HEK293 (cell line): ENCODE measurements around the gene SPIRE1.

Experiments
- CTCF ChIA-PET: fragments of 350-600 bp; formaldehyde crosslinking; extraction: SDS; loops from one replicate; lab custom pipeline; 2021; ENCODE audit warnings: antibody characterized with exemption; lab: Yijun Ruan, JAX
- POLR2A ChIA-PET: fragments of 300-600 bp; formaldehyde crosslinking; extraction: SDS; loops from one replicate; lab custom pipeline; 2020; ENCODE audit warnings: antibody characterized with exemption, inconsistent platforms; lab: Yijun Ruan, JAX
- H3K27ac ChIP-seq: fragments of 200-500 bp; sonication (Bioruptor generic); 2 replicates; pipeline ENCODE4 v1.5.1; 2014; ENCODE audit warnings: low read depth, low read length, control low read depth, inconsistent platforms; ENCODE audit errors: extremely low read depth
- H3K36me3 ChIP-seq, 2 experiments: fragments of 200-500 bp in 1 of 2; sonication (Bioruptor generic) in 1 of 2; 1 replicate in 1 of 2; 2 replicates in 1 of 2; pipeline ENCODE4 v1.5.1; 2014 to 2017; ENCODE audit warnings: inconsistent platforms in 2 of 2, low read length in 2 of 2; ENCODE audit not compliant: control insufficient read depth in 2 of 2, insufficient read depth in 1 of 2
- H3K4me1 ChIP-seq: fragments of 200-500 bp; sonication (Bioruptor generic); 2 replicates; pipeline ENCODE4 v1.5.1; 2014; ENCODE audit warnings: mild to moderate bottlenecking, low read length, inconsistent platforms; ENCODE audit not compliant: control insufficient read depth, insufficient read depth
- H3K4me3 ChIP-seq: 2 replicates; pipeline ENCODE4 v1.5.1; 2011; ENCODE audit warnings: low read depth, mild to moderate bottlenecking, control low read depth, low read length, moderate library complexity
- H3K9me3 ChIP-seq: fragments of 200-500 bp; sonication (Bioruptor generic); 2 replicates; pipeline ENCODE4 v1.5.1; 2014; ENCODE audit warnings: low read depth, low read length, inconsistent platforms; ENCODE audit not compliant: control insufficient read depth, insufficient read depth
- FEZF1 ChIP-seq: fragments of 450-650 bp; formaldehyde crosslinking; IDR thresholded peaks from 2 replicates; pipeline ENCODE4 v1.5.1; 2016; ENCODE audit warnings: missing biosample characterization, missing genetic modification characterization
- GLI4 ChIP-seq: fragments of 450-650 bp; formaldehyde crosslinking; IDR thresholded peaks from 2 replicates; pipeline ENCODE4 v1.5.1; 2016; ENCODE audit warnings: missing biosample characterization, missing genetic modification characterization
- KLF17 ChIP-seq: fragments of 450-650 bp; formaldehyde crosslinking; IDR thresholded peaks from 2 replicates; pipeline ENCODE4 v1.5.1; 2016; ENCODE audit warnings: missing biosample characterization, missing genetic modification characterization
- MZF1 ChIP-seq: fragments of 450-650 bp; formaldehyde crosslinking; IDR thresholded peaks from 2 replicates; pipeline ENCODE4 v1.5.1; 2017; ENCODE audit warnings: missing biosample characterization, missing genetic modification characterization, borderline replicate concordance
- PATZ1 ChIP-seq: fragments of 450-650 bp; formaldehyde crosslinking; IDR thresholded peaks from 2 replicates; pipeline ENCODE4 v1.5.1; 2016; ENCODE audit warnings: missing biosample characterization, missing genetic modification characterization
- PRDM1 ChIP-seq: fragments of 450-650 bp; formaldehyde crosslinking; IDR thresholded peaks from 2 replicates; pipeline ENCODE4; 2016; ENCODE audit warnings: missing biosample characterization, missing genetic modification characterization
- TCF7L2 ChIP-seq: IDR thresholded peaks from 2 replicates; pipeline ENCODE4 v1.6.1; 2011; ENCODE audit warnings: low read depth, mild to moderate bottlenecking, inconsistent platforms, low read length, moderate library complexity, borderline replicate concordance
- TRIM28 ChIP-seq: IDR thresholded peaks from 2 replicates; pipeline ENCODE4 v1.6.1; 2011; ENCODE audit warnings: low read length, control low read depth, borderline replicate concordance
- ZBTB6 ChIP-seq: fragments of 450-650 bp; formaldehyde crosslinking; IDR thresholded peaks from 2 replicates; pipeline ENCODE4 v1.5.1; 2017; ENCODE audit warnings: missing biosample characterization, missing genetic modification characterization
- ZEB2 ChIP-seq: fragments of 450-650 bp; formaldehyde crosslinking; IDR thresholded peaks from 2 replicates; pipeline ENCODE4 v1.5.1; 2016; ENCODE audit warnings: missing biosample characterization, missing genetic modification characterization
- ZNF10 ChIP-seq: fragments of 450-650 bp; formaldehyde crosslinking; IDR thresholded peaks from 2 replicates; pipeline ENCODE4 v1.5.1; 2017; ENCODE audit warnings: missing biosample characterization, missing genetic modification characterization
- ZNF214 ChIP-seq: fragments of 450-650 bp; formaldehyde crosslinking; IDR thresholded peaks from 2 replicates; pipeline ENCODE4 v1.5.1; 2017; ENCODE audit warnings: missing biosample characterization, mild to moderate bottlenecking, missing genetic modification characterization, borderline replicate concordance
- ZNF26 ChIP-seq: fragments of 450-650 bp; formaldehyde crosslinking; IDR thresholded peaks from 2 replicates; pipeline ENCODE4 v1.5.1; 2016; ENCODE audit warnings: missing biosample characterization, missing genetic modification characterization
- ZNF324 ChIP-seq: fragments of 450-650 bp; formaldehyde crosslinking; IDR thresholded peaks from 2 replicates; pipeline ENCODE4 v1.5.1; 2016; ENCODE audit warnings: missing biosample characterization, missing genetic modification characterization
- ZNF501 ChIP-seq: fragments of 450-650 bp; formaldehyde crosslinking; IDR thresholded peaks from 2 replicates; pipeline ENCODE4 v1.5.1; 2016; ENCODE audit warnings: missing biosample characterization, missing genetic modification characterization
- ZNF529 ChIP-seq: fragments of 450-650 bp; formaldehyde crosslinking; IDR thresholded peaks from 2 replicates; pipeline ENCODE4 v1.5.1; 2017; ENCODE audit warnings: missing genetic modification characterization, missing biosample characterization; ENCODE audit not compliant: insufficient replicate concordance
- ZNF530 ChIP-seq: fragments of 450-650 bp; formaldehyde crosslinking; IDR thresholded peaks from 2 replicates; pipeline ENCODE4 v1.5.1; 2016; ENCODE audit warnings: low read depth, missing biosample characterization, missing genetic modification characterization
- ZNF561 ChIP-seq: fragments of 450-650 bp; IDR thresholded peaks from 2 replicates; pipeline ENCODE4 v1.5.1; 2018; ENCODE audit warnings: missing biosample characterization, missing genetic modification characterization, borderline replicate concordance
- ZNF621 ChIP-seq: fragments of 450-650 bp; formaldehyde crosslinking; IDR thresholded peaks from 2 replicates; pipeline ENCODE4 v1.5.1; 2017; ENCODE audit warnings: missing biosample characterization, missing genetic modification characterization
- ZNF660 ChIP-seq: fragments of 450-650 bp; IDR thresholded peaks from 2 replicates; pipeline ENCODE4 v1.5.1; 2018; ENCODE audit warnings: missing biosample characterization, mild to moderate bottlenecking, missing genetic modification characterization
- ZNF664 ChIP-seq: fragments of 450-650 bp; formaldehyde crosslinking; IDR thresholded peaks from 2 replicates; pipeline ENCODE4 v1.5.1; 2016; ENCODE audit warnings: missing biosample characterization, missing genetic modification characterization
- ZNF837 ChIP-seq: fragments of 450-650 bp; formaldehyde crosslinking; IDR thresholded peaks from 2 replicates; pipeline ENCODE4 v1.5.1; 2016; ENCODE audit warnings: missing biosample characterization, missing genetic modification characterization
- ZSCAN16 ChIP-seq: fragments of 450-650 bp; formaldehyde crosslinking; IDR thresholded peaks from 2 replicates; pipeline ENCODE4 v1.5.1; 2016; ENCODE audit warnings: missing biosample characterization, missing genetic modification characterization

Gene SPIRE1

GRCh38 chr18:12497296-12497695 is 160.6 kb downstream of the SPIRE1 start:
- CTCF ChIA-PET: no interaction called here
- no peaks in the 10 kb centered on the region for H3K4me1 ChIP-seq
- POLR2A ChIA-PET: no interaction called here
- H3K9me3 ChIP-seq: no peaks in the 10 kb centered on the region
- H3K36me3 ChIP-seq: peaks cover 5 to 29% of the 10 kb centered on the region in 2 experiments; a peak in 2 of 3 replicates
- no peak overlapping the region for H3K27ac ChIP-seq
- H3K4me3 ChIP-seq: no peak overlapping the region
- TF ChIP-seq ZNF530 (tag by site-specific recombination) (no peak), ZNF324 (no peak), ZNF214 (tag by site-specific recombination) (no peak), ZNF10 (tag by site-specific recombination) (no peak), ZSCAN16 (tag by site-specific recombination) (no peak), ZNF837 (tag by site-specific recombination) (no peak), ZNF561 (tag by site-specific recombination) (no peak), ZNF660 (tag by site-specific recombination) (no peak), GLI4 (no peak), FEZF1 (no peak), ZNF26 (no peak), KLF17 (tag by site-specific recombination) (no peak)

- ChIA-PET POLR2A (no interaction called here), CTCF (interaction anchor here (1.0 kb wide), 1 partner anchor 101 kb away, joined by 3 read pairs; no protein-coding TSS in a partner anchor)
- Histone ChIP-seq H3K4me1 (no peaks in the 10 kb centered on the region), H3K36me3 (peaks cover 14 to 21% of the 10 kb centered on the region in 2 experiments; a peak in 2 of 3 replicates), H3K4me3 (no peak overlapping the region), H3K27ac (no peak overlapping the region), H3K9me3 (no peaks in the 10 kb centered on the region)
- TF ChIP-seq TRIM28 (no peak), ZEB2 (tag by site-specific recombination) (no peak), ZNF664 (tag by site-specific recombination) (no peak), PRDM1 (tag by site-specific recombination) (peak; percentile 40; the same call in 1 of the 2 replicates)
- TF ChIP-seq, all 188 proteins: peak for 1
Measured at GRCh38 chr18:12492907-12493306, 165.0 kb downstream of the SPIRE1 start.

GRCh38 chr18:12491611-12492435 is 166.1 kb downstream of the SPIRE1 start:
- Histone ChIP-seq H3K4me3 (no peak overlapping the region), H3K36me3 (peaks cover 17 to 21% of the 10 kb centered on the region in 2 experiments; a peak in 2 of 3 replicates), H3K4me1 (no peaks in the 10 kb centered on the region), H3K27ac (no peak overlapping the region), H3K9me3 (no peaks in the 10 kb centered on the region)
- ChIA-PET POLR2A (interaction anchor here (1.3 kb wide), 1 partner anchor 35 kb away, joined by 3 read pairs; no protein-coding TSS in a partner anchor), CTCF (interaction anchor here (1.0 kb wide), 1 partner anchor 100 kb away, joined by 3 read pairs; no protein-coding TSS in a partner anchor)
- no peak for TF ChIP-seq PATZ1
- no peak for TF ChIP-seq TCF7L2
- TF ChIP-seq ZNF621 (tag by site-specific recombination): no peak
- TF ChIP-seq ZBTB6 (tag by site-specific recombination): no peak
- TF ChIP-seq MZF1 (tag by site-specific recombination): no peak
- no peak for TF ChIP-seq ZNF26
- TF ChIP-seq ZNF529 (tag by site-specific recombination): no peak
- TF ChIP-seq ZNF501 (tag by site-specific recombination): no peak
